COR-L47 (cell line): Measurements from ENCODE around the gene MBP.

ENCODE experiments used
- DNase-seq: peaks from one replicate; lab custom pipeline; 2025; lab: John Stamatoyannopoulos, UW

Gene MBP

DNA sequence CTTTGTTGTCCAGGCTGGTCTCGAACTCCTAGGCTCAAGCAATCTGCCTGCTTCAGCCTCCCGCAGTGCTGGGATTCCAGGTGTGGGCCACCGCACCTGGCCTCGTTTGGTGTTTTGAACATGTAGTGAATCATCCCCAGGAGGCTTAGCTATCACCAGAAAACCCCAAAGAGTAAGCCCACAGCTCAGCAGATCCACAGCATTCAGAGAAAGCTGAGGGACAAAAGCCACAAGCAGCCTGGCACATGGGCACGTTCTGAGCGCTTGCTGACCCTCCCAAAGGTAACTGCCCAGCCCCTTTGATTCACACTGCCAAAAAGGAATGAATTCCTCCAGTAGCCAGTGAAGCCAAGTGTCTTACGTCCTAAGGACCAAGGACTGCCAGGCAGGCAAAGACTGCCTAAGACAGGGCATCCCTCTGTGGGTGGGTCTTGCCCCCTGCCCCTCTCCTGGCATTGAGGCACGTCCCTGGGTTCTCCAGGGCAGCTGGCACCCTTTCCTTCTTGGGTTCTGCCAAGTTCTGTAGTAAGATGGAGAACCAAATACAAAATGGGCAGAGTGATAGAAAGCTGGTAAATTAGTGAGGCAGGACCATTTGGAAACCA, 31.7 kb downstream of the MBP start:
- DNase-seq = no peak

DNA sequence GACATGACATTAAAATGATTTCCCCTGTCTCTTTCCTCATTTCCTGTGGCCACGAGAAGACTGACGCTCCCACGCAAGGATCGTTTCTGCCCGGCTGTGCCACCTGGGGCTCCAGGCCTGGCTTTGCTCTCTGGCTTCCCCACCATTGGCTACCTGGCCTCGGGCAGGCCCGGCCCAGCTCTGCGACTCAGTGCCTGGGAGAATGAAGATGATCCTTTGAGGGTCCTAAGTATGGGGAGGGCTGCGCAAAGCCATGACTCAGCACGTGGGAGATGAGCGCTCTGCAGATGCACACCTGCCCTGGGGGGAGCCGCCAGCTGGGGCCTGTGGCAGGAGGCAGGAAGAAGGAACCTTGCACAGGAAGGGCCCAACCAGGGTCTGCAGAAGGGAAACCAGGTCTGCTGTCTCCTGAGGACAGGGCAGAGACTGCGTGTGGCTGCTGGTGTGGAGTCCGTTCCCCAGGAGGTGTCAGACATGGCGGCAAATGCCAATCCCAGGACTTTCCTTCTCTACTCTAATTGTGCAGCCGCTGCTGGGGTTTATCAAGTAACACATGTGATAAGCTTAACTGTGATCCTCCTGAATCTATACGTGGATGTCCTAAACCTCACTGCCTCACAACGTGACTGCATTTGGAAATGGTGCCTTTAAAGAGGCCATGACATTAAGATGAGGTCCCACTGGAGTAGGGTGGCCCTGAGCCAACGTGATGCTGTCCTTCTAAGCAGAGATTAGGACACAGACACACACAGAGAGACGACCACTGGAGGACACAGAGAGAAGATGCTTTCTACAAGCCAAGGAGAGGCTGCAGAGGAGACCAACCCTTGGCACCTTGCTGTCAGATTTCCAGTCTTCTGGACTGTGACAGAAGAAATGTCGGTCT, 32.9 kb downstream of the MBP start:
- DNase-seq = no peak

DNA sequence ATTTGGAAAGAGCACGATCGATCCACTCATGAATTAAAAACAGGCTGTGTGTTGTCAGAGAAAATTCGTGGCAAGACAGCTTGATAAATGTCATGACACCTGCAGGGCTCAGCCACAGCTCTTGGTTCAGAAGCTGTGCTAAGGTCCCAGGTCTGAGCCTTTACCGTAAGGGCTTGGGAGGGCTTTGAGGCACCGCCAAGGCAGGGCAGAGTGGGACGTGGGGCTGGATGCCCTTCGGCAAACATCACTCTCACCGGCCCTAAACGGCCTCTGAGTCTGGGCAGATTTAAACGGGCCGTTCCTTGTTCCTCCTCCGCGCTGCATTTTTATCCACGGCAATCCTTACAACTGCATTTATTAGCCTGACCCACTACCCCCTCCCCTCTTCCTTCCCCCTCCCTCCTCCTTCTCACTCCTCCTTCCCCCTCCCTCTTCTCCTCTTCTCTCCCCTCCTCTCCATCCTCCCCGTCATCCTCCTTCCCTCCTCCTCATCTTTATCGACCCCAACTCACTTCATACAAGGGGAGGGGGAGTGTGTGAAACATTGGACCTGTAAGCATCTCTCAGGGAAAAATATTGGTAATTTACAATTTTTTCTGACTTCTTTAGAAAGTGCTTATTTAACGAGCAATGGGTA, 33.9 kb downstream of the MBP start:
- DNase-seq = no peak

DNA sequence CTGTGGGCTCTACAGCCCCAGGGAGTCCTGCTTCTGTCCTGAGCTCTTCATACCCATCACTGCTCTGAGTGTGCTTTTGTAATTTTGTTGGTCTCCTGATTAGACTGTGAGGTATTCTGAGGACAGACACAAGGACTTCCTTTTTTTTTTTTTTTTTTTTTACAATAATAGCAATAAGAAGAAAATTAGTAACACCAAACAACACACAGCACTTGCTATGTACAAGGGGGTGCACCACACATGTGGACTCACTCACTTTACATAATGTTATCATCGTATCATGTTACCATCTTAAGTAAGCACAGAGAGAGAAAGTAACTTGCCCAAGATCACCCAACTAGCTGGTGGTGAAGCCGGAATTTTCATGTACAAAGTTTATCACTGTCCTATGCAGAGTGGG, 34.6 kb downstream of the MBP start:
- peak; percentile 44 for DNase-seq

DNA sequence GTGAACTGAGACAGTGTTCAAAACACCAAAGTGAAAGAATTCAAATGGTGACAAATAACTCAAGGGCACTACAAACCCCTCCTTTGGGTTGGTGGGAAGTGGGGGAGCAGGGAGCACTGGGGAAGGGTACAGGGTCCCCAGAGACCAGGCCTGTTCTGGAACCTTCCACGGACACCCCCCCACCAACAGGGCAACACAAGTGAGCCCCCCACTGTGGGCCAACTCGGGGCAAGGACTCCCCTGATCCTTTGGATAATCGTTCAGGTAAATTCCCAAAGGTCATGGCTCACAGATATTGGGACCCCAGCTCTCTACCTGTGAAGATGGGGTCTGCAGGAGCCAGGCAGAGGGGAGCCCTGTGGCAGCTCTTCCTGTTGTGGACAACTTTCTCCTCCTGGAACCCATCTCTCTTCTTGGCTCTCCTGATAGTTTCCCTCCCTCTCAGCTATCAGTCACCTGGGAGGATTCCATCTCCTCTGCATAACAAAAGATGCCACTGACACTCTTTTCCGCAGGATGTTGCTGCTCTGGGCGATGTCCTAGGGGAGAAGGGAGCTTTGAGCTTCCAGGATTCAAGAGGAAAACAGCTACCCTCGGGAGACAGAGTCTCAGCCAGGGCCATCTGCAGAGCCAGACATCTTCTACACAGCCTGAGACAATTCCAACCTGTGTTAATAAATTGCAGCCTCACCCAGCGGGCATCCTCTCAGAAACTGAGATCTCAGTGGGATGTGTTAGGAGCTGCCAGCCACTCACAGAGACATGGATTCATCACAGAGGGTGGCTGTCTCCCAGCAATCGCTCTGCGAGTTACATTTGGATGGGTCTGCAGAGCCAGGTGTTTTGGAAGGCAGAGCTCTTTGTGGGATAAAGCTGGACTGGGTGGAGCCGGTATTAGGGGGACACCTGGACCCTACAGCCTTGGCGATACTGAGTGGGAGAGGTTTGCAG, 35.4 kb downstream of the MBP start:
- DNase-seq = peak; percentile 94

DNA sequence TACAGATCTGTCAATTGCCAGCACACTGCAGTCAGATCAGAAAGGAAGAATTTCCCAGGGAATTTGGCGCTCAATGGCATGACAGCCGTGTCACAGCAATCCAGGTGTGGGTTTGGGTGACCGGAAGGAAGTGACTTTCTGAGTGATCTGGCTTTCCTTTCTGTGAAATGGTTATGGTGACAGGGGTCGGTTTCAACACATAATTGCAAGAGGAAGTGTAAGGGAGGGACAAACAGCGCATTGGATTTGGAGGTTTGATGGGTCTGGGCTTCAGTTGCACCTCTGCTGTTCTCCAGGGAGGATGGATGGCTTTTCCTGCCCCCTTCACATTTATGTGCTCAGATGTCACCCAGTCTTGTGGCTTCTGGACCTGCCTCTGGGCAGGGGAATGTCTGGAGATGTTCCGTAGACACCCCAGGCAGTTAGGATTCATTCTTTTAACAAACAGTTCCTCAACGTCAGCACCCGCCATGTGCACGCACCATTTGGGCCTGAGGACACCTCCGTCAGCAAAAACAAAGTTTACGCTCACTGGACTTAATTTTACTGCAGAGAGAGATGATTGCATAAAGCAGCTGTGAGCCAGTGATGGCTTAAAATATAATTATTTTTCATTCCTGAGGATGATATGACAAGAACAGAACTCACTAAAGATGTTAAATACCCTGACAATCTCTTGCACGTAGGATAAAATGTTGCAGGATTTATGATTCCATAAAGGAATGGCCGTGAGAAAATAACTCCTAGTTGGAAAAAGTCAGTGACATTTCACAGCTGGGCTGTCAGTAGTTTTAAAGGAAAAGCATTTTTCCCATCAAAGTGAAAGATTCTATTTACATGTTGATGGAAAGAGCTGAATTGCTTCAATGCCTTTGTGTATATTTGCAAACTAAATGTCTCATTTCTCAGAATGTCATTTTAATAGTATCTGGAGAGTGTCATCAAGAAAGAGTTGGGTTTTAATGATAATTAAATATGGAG, 36.9 kb downstream of the MBP start:
- no peak for DNase-seq

DNA sequence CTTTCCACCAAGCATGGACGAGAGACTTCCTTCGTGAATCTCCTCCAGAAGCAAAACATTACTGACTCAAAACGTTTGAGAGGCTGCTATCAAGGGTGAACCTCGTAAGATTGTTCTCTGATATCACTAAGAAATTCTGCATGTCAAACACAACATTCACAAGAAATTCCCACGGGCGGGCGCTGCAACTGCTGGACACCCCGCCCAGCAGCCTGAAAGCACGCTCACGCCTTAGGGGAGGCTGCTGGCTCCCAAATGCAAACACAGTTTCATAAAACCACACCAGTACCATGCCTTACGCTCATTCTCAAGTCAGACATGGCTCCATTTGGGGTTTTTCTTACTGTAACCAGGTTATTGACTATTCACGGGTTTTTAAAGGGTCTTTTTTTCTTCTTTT, 39.0 kb downstream of the MBP start:
- no peak for DNase-seq

DNA sequence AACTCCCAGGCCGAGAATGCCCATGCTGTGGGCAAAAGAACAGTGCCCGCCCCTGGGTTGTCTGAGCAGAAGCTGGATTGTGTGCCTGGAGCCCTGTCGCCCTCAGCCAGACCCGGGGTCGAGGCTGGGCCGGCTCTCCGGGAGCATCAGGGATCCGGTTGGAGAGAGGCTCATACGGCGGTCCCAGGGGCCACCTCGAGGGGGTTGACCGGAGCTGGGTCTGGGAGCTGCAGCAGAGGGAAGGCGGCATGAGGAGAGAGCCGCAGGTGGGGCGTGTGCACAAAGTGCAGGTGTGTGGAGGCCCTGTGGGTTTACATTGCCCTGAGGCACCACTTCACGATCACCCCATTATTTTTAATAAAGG, 39.5 kb downstream of the MBP start:
- DNase-seq = no peak

DNA sequence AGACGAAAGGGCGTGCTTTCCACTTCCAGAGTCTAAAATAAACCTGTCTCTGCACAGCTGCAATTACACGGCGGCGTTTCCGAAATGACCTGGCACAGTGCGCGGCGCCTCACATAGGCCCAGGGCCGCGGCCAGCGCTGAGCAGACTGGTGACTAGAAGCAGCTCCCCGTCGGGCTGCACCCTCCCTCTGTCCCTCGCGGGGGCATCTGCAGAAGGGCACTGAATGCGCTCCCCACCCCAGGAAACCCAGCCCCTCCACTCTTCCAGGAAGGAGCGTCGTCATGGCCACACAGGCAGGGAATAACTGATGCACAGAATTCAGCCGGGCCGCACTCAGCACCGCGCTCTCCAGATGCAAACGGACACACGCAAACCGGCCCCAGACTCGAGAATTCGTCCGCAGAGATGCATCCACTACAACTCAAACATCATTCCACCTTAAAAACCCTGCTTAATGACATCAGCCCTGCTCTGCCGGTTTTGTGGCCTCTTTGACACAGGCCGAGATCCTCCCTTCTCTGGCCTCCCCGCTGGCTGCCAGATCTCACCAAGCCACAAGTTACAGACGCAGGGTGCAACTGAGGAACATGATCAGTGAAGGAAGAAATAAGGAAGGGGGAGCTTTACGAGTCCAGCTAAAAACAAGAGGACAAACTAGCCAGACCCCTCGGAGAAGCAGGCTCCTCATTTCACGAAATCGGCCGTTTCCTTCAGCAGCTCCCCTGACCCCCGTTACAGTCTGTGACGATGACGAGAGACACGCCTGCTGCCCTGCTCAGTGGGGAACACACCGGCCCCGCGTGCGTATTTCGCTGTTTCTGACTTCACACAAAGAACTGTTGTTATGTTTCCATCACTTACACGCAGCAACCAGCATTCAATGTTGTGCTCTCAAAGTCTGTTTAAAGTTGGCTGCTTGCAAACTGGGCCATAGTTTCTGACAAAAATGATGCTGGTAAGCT, 40.2 kb downstream of the MBP start:
- DNase-seq = no peak

DNA sequence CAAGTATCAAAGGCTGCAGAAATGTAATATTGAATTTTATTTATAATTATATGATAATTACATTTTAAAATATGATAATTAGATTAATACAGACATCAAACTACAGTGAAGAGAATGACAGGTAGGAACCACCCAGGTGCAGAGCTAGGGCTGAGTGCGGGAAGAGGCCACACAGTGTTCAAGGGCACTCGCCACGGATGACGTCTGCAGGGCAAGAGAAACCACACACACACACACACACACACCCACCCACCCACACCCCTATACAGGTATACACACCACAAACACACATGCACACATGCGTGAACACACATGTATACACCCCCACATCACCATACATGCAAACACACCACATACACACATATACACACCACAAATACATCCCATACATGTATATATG, 41.2 kb downstream of the MBP start:
- peak; percentile 49 for DNase-seq

DNA sequence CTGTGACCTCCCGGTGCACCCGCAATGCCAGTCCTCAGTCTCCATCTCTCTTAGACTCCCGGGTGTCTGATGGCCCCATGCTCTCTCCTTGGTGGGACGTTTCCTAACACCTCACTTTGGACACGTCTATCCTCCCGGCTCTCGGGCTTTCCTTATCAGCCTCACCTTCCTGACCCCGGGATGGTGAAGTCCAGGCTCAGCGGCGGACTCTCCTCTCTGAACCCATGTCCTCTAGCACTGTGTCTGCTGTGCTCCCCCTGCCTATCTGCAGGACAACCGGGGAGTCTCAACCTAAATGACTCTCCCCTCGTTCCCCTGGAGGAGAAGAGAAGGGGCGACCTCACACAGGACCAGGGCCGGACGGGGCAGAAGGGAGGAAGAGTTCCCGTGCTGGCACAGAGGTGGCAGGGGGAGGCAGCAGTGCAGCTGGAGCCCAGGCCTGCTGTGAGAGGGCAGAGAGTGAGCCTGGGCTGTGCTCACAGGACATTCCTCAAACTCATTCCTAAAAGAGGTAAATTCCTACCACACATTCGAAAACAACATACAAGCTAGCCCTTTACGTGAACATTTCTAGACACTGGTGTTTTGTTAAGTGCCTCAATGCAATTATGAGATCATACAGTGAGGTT, 41.9 kb downstream of the MBP start:
- DNase-seq = peak; percentile 71

DNA sequence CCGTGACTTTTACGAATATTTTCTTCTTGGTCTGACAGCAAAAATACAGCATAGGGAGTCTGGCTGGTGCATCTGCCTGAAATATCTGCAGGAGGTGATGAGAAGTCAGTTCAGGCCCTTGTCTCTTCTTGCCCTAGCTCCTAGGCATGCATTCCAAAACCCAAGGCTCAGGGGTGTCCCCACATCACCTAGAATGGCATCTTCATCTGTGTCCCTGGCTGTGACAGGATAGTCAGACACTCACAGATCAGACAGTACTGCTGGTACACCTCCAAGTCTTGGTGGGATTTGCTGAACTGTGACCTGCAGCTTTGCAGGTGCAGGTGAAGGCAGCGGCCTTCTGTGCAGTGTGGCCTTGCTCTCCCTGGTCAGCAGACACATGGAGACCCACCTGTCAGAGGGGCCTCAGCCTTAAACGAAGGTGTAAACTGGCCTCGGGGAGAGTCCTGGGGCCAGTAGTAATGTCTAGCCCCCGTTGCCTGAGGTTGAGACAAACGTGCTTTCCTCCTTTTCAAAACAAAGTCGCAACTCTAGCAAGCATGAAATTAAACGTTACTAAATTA, 42.8 kb downstream of the MBP start:
- DNase-seq = no peak

DNA sequence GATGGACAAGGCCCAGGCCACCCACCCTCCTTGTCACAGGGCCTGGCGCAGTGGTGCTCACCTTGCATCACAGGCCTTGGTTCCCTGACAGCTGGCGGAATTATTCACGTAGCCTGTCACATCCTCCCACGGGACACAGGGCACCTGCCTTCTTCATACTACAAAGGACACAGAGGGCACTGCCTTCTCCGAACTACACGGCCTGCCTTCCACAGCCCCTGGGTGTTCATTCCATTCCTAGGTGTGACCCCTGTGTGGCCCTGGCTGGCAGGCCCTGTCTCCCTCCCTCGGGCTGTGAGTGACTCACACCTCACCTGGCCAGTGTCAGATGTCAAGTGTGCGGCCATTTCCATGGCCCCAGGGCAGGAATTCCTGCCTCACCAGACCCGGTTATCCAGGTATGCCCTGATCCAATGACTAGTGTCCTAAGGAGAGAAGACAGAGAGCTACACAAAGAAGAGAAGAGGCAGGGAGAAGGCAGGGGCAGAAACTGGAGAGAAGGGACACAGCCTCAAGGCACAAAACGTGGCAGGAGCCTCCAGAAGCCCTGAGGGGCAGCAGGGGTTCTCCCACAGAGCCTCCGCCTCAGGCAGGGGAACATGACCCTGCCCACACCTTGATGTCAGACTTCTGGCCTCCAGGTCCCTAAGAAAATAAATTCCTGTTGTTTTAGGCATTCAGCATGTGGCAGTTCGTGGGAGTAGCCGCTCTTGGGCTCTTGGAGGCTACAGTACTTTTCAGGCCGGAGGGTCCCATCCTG, 43.4 kb downstream of the MBP start:
- DNase-seq = no peak

DNA sequence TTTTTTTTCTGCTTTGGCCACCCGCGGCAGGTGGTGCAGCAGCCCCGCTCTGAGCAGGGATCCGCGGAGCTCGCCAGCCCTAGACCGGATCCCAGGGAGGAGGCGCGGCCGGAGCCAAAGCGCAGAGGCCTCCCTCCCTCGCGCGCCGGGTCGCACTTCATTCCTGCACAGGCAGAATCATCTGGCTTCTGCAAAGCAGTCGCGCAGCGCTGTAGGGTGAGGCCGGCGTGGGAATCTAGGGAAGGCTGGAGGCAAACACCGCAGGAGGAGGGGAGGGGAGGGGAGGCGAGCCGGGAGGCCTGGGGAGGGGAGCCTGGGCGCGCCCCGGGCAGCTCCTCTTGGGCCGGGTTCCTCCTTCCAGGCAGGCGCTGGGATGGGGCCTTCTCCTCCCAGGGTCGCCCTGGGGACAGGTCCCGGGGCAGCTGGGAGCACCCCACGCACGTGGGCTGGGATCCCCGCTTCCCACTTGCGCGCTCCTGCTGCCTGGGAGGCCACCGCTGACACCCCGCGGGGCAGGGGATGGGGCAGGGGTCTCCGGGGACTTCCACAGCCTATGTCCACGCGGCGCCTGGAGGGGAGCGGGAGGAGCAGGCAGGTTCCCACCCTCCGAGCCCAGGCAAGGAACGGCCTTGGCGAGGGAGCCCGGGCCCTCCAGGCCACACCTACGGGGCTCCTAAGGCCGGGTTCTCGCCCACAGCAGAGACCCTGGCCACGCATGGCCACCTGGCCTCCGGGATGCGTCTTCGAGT, 45.0 kb downstream of the MBP start:
- DNase-seq = no peak

DNA sequence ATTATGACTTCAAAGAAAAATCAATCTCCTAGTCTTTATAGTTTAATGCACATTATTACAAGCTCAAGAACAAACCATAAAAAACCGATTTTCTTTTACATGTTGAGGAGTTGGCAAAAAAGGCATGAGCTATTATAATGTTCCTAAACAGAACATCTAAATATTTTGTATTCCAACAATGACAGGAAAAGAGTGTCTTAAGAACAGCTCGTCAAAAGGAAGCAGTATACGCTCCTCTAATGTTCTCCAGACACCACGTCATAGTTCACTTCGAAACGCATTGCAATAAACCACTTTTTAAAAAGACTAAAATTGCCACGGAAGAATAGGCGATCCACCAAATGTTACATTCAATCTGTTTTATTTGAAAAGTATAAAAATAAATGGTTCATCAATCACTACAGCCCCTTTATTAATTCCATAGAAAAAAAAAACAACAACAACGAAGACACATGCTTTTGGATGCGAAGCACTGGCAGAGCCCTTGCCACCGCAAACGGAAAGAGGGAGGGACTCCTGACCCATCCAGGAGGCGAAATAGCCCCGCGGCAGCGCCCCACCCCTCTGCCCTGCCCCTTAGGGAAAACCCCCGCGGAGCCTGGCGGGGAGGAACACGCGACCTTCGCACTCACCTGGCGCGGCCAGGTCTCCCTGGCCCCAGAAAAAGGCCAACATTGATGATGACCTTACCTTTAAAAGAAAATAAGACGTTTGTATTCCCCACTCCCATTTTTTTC, 45.8 kb downstream of the MBP start:
- DNase-seq = no peak

DNA sequence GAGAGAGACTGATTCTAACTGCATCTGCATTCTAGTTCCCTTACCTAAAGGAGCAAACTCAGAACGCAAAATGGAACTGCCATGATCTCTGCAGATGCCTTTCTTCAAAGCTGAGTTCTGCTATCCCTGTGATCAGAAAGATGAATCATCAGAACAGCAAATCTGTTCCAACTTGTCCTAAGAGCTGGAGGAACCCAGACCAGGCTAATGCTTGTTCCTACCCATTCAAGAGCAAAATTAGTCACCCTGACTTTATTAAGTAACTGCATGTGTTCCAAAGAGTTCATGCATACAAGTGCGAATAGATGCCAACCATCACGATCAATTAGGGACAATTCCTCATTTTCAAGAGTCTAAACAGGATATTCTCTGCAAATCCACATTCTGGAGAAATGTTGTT, 46.5 kb downstream of the MBP start:
- no peak for DNase-seq

DNA sequence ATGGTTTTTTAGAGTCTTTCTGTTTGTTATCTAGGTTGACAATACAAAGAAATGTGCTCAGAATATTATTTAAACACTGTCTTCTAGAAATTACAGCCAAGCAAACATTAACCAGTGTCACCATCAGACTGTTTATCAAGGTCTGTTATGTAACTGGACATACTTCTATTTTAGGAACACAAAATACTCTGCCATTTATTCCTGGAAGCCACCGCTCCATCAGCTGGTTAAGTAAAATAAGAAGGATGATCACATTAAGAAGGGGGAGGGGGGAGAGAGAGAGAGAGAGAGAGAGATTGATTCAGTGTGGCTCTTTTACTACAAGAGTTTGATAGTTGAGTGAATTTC, 47.9 kb downstream of the MBP start:
- no peak for DNase-seq
